ENCODE data around the gene ADH6.

Gene ADH6

DNA sequence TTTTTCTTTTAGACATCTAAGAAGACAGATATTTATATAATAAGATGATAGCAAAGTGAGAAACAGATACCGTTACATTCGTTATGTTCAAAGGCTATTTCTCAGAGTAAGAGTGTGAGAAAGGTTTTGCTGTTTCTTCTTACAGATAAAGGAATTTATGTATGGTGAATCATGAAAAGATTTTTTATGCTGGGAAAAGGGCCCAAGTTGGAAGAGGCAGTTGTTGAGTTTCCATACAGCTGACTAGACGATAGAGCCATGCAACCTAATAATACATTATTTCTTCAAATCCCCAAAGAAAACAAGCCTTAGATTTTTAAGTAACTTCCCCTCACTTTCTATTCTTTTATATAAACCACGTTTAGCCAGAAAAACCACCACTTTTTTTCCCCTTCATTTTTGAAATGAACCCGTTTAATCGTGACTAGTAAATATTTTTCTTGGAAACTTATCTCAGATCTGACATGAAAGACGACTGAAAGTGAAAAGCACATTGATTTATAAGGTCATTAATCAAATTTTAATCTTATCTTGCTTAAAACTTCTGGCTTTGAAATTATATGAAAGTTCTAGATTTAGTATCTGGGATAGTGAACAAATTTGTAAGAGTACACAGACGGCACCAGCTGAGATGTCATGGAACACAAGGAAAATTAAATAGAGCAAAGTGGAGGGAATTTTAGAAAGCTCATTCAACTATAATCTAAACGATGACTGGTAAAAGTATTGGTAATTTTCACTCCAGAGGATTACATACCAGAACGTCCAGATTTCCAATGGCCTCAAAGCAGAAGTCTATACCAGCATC is 10.9 kb downstream of the ADH6 start:
- no peak for TF ChIP-seq CTCF (IDR thresholded peaks at IDR 0.05; ENCODE audit: low read depth, low read length)
- H3K4me3 ChIP-seq (ENCODE audit: low read depth, low read length): no peak overlapping the region
- peak; percentile 9 for DNase-seq (ENCODE audit: low read depth, low spot score)
- in situ Hi-C loops (cut with HindIII; ENCODE audit: low sequenced_read_pairs): no loop called here

GRCh38 chr4:99207069-99207743 is 11.8 kb downstream of the ADH6 start:
- no peak for TF ChIP-seq CTCF (IDR thresholded peaks at IDR 0.05; ENCODE audit: low read depth, low read length)
- no peak overlapping the region for H3K4me3 ChIP-seq (ENCODE audit: low read depth, low read length)
- in situ Hi-C loops (cut with HindIII; ENCODE audit: low sequenced_read_pairs): no loop called here
- no peak for DNase-seq (ENCODE audit: low read depth, low spot score)

DNA sequence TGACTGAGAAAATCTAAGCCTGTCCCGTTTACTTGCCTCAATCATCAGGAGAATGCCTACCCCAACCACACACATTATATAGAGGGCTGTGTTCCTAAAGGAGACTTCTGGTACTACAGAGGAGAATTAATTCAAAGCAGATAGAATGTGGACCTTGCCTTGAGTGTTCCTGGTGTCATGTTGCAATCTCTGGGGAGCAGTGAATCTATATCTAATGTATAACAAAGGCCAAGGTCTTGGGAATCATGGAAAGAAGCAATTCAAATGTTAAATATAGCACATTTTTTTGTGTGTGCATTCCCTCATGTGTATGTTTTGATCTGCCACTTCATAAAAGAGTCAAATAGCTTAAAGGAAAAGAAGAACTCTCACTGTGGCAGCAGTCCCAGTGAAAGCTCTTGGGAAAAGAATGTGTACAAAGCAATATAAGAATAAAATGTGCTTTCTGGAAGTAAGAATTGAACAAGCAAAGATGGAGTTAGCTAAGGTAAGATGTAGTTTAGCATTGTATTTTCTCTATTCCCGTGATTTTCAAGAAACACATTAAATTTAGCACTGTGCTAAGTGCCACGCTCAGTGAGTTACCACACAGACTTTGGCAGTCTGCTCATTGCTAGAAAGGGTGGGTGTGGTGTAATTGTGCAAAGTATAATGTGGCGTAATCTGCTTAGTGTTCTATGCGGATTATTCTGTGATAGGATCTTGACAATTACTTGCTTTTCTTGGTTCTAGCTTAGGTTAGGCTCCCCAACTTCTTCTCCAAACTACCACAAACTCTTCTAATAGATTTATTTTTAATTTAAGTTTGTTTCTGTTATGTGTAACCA is 13.7 kb downstream of the ADH6 start:
- in situ Hi-C loops (cut with HindIII; ENCODE audit: low sequenced_read_pairs): no loop called here
- no peak for TF ChIP-seq CTCF (IDR thresholded peaks at IDR 0.05; ENCODE audit: low read depth, low read length)
- peak; percentile 36 for DNase-seq (ENCODE audit: low read depth, low spot score)
- H3K4me3 ChIP-seq (ENCODE audit: low read depth, low read length): no peak overlapping the region

DNA sequence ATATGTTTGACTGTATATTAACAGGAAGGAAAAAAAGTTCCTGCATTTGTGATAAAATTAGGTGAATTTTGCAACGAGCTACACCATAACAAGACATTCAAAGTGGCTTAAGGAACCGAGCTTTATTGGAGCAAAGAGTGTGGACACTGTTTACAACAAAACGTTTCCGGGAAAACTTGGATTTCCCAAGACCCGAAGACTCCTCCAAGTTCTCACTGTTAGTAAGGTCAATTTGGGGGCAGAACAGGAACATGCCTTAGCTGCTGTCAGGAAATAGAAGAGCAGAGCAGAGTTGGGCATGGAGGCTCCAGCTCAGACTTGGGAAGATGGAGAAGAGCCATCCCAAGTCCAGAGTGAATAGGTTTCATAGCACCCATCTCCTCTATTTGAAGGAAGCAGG is 16.5 kb downstream of the ADH6 start:
- no peak overlapping the region for H3K4me3 ChIP-seq (ENCODE audit: low read depth, low read length)
- no peak for DNase-seq (ENCODE audit: low read depth, low spot score)
- in situ Hi-C loops (cut with HindIII; ENCODE audit: low sequenced_read_pairs): no loop called here
- TF ChIP-seq CTCF (IDR thresholded peaks at IDR 0.05; ENCODE audit: low read depth, low read length): no peak

DNA sequence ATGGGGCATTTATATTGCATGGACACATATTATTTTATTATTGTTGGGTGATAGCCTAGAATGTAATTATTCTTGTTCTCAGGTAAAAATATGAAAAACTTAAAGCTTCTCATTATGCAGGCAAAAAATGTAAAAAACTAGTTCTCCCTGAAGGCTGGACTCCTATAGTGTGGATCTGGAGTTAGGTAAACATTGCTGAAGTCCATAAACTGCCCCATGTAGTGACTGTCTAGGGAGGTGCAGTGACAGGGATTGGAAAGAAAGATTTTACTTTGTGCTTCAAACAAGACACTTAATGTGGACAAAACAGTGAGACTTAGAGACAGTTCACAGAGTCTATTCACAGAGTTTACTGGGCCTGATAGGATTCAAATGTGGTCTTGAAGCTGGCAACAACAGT is 17.0 kb downstream of the ADH6 start:
- no peak overlapping the region for H3K4me3 ChIP-seq (ENCODE audit: low read depth, low read length)
- TF ChIP-seq CTCF (IDR thresholded peaks at IDR 0.05; ENCODE audit: low read depth, low read length): no peak
- in situ Hi-C loops (cut with HindIII; ENCODE audit: low sequenced_read_pairs): no loop called here
- no peak for DNase-seq (ENCODE audit: low read depth, low spot score)

DNA sequence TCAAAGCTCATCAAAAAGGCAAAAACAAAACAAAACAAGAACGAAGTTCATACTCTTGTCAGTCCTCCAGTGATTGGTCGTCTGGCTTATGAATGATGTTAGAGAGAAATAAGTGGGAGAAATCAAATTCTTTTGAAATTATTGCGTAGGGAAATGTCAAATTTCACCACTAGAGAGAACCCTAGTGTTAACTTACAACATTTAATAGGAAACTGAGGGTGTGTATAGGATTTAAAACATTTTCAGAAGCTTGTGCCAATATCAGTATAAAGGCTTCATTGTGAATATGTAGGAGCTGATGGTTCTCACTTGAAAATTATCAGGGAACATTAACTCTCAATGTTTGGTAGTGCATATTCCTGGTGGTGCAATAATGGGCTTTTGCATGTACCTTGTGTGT is 17.4 kb downstream of the ADH6 start:
- in situ Hi-C loops (cut with HindIII; ENCODE audit: low sequenced_read_pairs): no loop called here
- peak; percentile 22 for DNase-seq (ENCODE audit: low read depth, low spot score)
- TF ChIP-seq CTCF (IDR thresholded peaks at IDR 0.05; ENCODE audit: low read depth, low read length): no peak
- H3K4me3 ChIP-seq (ENCODE audit: low read depth, low read length): no peak overlapping the region
